ENCODE measurements around the gene CEP57L1. TPM values are rescaled to one million over a fixed set of nuclear protein-coding genes. Genes with fewer than 3 reads are reported as not detected.

The CEP57L1 gene
- total and polyA plus RNA-seq, 2 experiments from 2014 or later: 11.9 to 18.7 TPM

- Histone ChIP-seq H3K4me1 (ENCODE audit: insufficient read depth) (peaks cover 18% of the 10 kb centered on the region), H3K4me2 (no peak overlapping the region), H3K9me3 (ENCODE audit: low read depth) (no peaks in the 10 kb centered on the region), H3K27ac (no peak overlapping the region), H3K27me3 (no peaks in the 10 kb centered on the region), H3K9me2 (replicated peaks; ENCODE audit: insufficient read depth) (no peaks in the 10 kb centered on the region), H2AFZ (no peak overlapping the region), H3K36me3 (replicated peaks; ENCODE audit: insufficient read depth, low read depth) (no peaks in the 10 kb centered on the region), H4K20me1 (ENCODE audit: insufficient read depth, poor library complexity, severe bottlenecking) (no peaks in the 10 kb centered on the region), H3K4me3 (no peak overlapping the region), H3K79me2 (peaks cover 25% of the 10 kb centered on the region)
- WGBS (ENCODE audit: low lambda C conversion rate, missing lambda C conversion rate): 57% methylated on average over 3 of the region's 3 CpGs
- no peak for DNase-seq (ENCODE audit: low spot score)
- TF ChIP-seq EZH2 (IDR thresholded peaks at IDR 0.05; ENCODE audit: borderline replicate concordance): no peak
- no peak for TF ChIP-seq EZH2phosphoT487 (IDR thresholded peaks at IDR 0.05; ENCODE audit: low read depth, severe bottlenecking, unreplicated experiment)
- TF ChIP-seq CTCF (IDR thresholded peaks at IDR 0.05; ENCODE audit: poor library complexity): no peak
These were observed 18.9 kb upstream of the CEP57L1 start for GRCh38 chr6:109076377-109076776.

- no peaks in the 10 kb centered on the region for H3K9me2 ChIP-seq (replicated peaks; ENCODE audit: insufficient read depth)
- peaks cover 6% of the 10 kb centered on the region for H3K4me1 ChIP-seq (ENCODE audit: insufficient read depth)
- 52% methylated on average over 4 of the region's 4 CpGs for WGBS (ENCODE audit: low lambda C conversion rate, missing lambda C conversion rate)
- H3K9me3 ChIP-seq (ENCODE audit: low read depth): no peaks in the 10 kb centered on the region
- no peaks in the 10 kb centered on the region for H4K20me1 ChIP-seq (ENCODE audit: insufficient read depth, poor library complexity, severe bottlenecking)
- H3K27ac ChIP-seq: no peak overlapping the region
- TF ChIP-seq CTCF (IDR thresholded peaks at IDR 0.05; ENCODE audit: poor library complexity) (no peak), EZH2 (IDR thresholded peaks at IDR 0.05; ENCODE audit: borderline replicate concordance) (no peak), EZH2phosphoT487 (IDR thresholded peaks at IDR 0.05; ENCODE audit: low read depth, severe bottlenecking, unreplicated experiment) (no peak)
- H3K4me3 ChIP-seq: no peak overlapping the region
- H3K79me2 ChIP-seq: peaks cover 34% of the 10 kb centered on the region
- H3K4me2 ChIP-seq: no peak overlapping the region
- H3K27me3 ChIP-seq: no peaks in the 10 kb centered on the region
- H3K36me3 ChIP-seq (replicated peaks; ENCODE audit: insufficient read depth, low read depth): no peaks in the 10 kb centered on the region
- no peak overlapping the region for H2AFZ ChIP-seq
- DNase-seq (ENCODE audit: low spot score): no peak
These were observed 15.3 kb upstream of the CEP57L1 start for GRCh38 chr6:109079981-109080380.

GRCh38 chr6:109081026-109081425 lies 14.3 kb upstream of the CEP57L1 start:
- H3K36me3 ChIP-seq (replicated peaks; ENCODE audit: insufficient read depth, low read depth): no peaks in the 10 kb centered on the region
- no peak overlapping the region for H3K4me3 ChIP-seq
- no peak overlapping the region for H2AFZ ChIP-seq
- H3K9me3 ChIP-seq (ENCODE audit: low read depth): no peaks in the 10 kb centered on the region
- WGBS (ENCODE audit: low lambda C conversion rate, missing lambda C conversion rate): 95% methylated on average over 1 of the region's 1 CpG
- no peaks in the 10 kb centered on the region for H4K20me1 ChIP-seq (ENCODE audit: insufficient read depth, poor library complexity, severe bottlenecking)
- peaks cover 6% of the 10 kb centered on the region for H3K4me1 ChIP-seq (ENCODE audit: insufficient read depth)
- H3K27ac ChIP-seq: no peak overlapping the region
- H3K27me3 ChIP-seq: no peaks in the 10 kb centered on the region
- H3K4me2 ChIP-seq: no peak overlapping the region
- peaks cover 43% of the 10 kb centered on the region for H3K79me2 ChIP-seq
- DNase-seq (ENCODE audit: low spot score): no peak
- no peaks in the 10 kb centered on the region for H3K9me2 ChIP-seq (replicated peaks; ENCODE audit: insufficient read depth)
- TF ChIP-seq EZH2 (IDR thresholded peaks at IDR 0.05; ENCODE audit: borderline replicate concordance) (no peak), CTCF (IDR thresholded peaks at IDR 0.05; ENCODE audit: poor library complexity) (no peak), EZH2phosphoT487 (IDR thresholded peaks at IDR 0.05; ENCODE audit: low read depth, severe bottlenecking, unreplicated experiment) (no peak)
